IMR-90 (cell line): Measurements from ENCODE around the gene SH3BGRL3. TPM values are rescaled to one million over a fixed set of nuclear protein-coding genes. Genes with fewer than 3 reads are reported as not detected.

Experiments used
- ATAC-seq: fragments of 200-7000 bp; cut with Tn5 transposase; 2 replicates; pipeline ENCODE4 v1.9.1; 2020; ENCODE audit warnings: low read depth, mild to moderate bottlenecking, moderate library complexity
- BruUV-seq: library from RNA; stranded (reverse); fragments of 400-500 nt; replicated peaks from 2 replicates; lab custom pipeline; 2021; lab: Mats Ljungman, UMichigan
- CTCF ChIA-PET: fragments of 300-600 bp; formaldehyde crosslinking; extraction: SDS; loops from one replicate; lab custom pipeline; 2021; ENCODE audit warnings: antibody characterized with exemption; lab: Yijun Ruan, JAX
- POLR2A ChIA-PET: fragments of 300-600 bp; sonication (Branson Sonifier 250); formaldehyde crosslinking; loops from one replicate; lab custom pipeline; 2022; ENCODE audit warnings: antibody characterized with exemption; ENCODE audit not compliant: unreplicated experiment; lab: Charles Lee
- DNase-seq: peaks from one replicate; pipeline ENCODE4 v3.0.0; 2013
- H2AFZ ChIP-seq: replicated peaks from 2 replicates; pipeline ENCODE3; 2013; ENCODE audit warnings: low read length, mild to moderate bottlenecking; ENCODE audit not compliant: poor library complexity
- H2AK5ac ChIP-seq: 2 replicates; pipeline ENCODE4 v1.6.1; 2013; ENCODE audit warnings: low read depth, low read length, inconsistent platforms
- H2AK9ac ChIP-seq: replicated peaks from 2 replicates; pipeline ENCODE3; 2013; ENCODE audit warnings: mild to moderate bottlenecking, low read depth, low read length, moderate library complexity; ENCODE audit not compliant: poor library complexity
- H2BK120ac ChIP-seq: 2 replicates; pipeline ENCODE4 v1.6.1; 2013; ENCODE audit warnings: low read depth, low read length, inconsistent platforms
- H2BK15ac ChIP-seq: 3 replicates; pipeline ENCODE4 v1.6.1; 2013; ENCODE audit warnings: low read depth, low read length, inconsistent platforms
- H2BK20ac ChIP-seq: 2 replicates; pipeline ENCODE4 v1.6.1; 2013; ENCODE audit warnings: low read depth, mild to moderate bottlenecking, inconsistent platforms, low read length, moderate library complexity
- H2BK5ac ChIP-seq: 2 replicates; pipeline ENCODE4 v1.6.1; 2013; ENCODE audit warnings: mild to moderate bottlenecking, low read depth, low read length, inconsistent platforms; ENCODE audit not compliant: poor library complexity, severe bottlenecking
- H3K14ac ChIP-seq: replicated peaks from 2 replicates; pipeline ENCODE4 v1.6.1; 2013; ENCODE audit warnings: low read depth, low read length, inconsistent platforms
- H3K18ac ChIP-seq: 2 replicates; pipeline ENCODE4 v1.6.1; 2013; ENCODE audit warnings: low read depth, low read length, control low read depth
- H3K23ac ChIP-seq: 2 replicates; pipeline ENCODE4 v1.6.1; 2013; ENCODE audit warnings: low read depth, low read length, inconsistent platforms
- H3K27ac ChIP-seq: 2 replicates; pipeline ENCODE4 v1.5.1; 2013; ENCODE audit warnings: mild to moderate bottlenecking, control low read depth, low read length; ENCODE audit not compliant: insufficient read depth
- H3K27me3 ChIP-seq: 2 replicates; pipeline ENCODE4 v1.6.1; 2013; ENCODE audit warnings: low read length; ENCODE audit not compliant: control insufficient read depth, insufficient read depth
- H3K36me3 ChIP-seq: 2 replicates; pipeline ENCODE4 v1.6.1; 2013; ENCODE audit warnings: low read length, mixed read lengths; ENCODE audit not compliant: control insufficient read depth, insufficient read depth
- H3K4ac ChIP-seq: 2 replicates; pipeline ENCODE4 v1.6.1; 2013; ENCODE audit warnings: low read depth, low read length, inconsistent platforms
- H3K4me1 ChIP-seq: 2 replicates; pipeline ENCODE4 v1.6.1; 2013; ENCODE audit warnings: low read length, mixed read lengths; ENCODE audit not compliant: control insufficient read depth, insufficient read depth
- H3K4me2 ChIP-seq: 2 replicates; pipeline ENCODE4 v1.6.1; 2013; ENCODE audit warnings: low read depth, mild to moderate bottlenecking, control low read depth, low read length, moderate library complexity
- H3K4me3 ChIP-seq: 2 replicates; pipeline ENCODE4 v1.5.1; 2013; ENCODE audit warnings: low read depth, mild to moderate bottlenecking, control low read depth, low read length, moderate library complexity; ENCODE audit not compliant: insufficient read depth
- H3K56ac ChIP-seq: 2 replicates; pipeline ENCODE4 v1.6.1; 2013; ENCODE audit warnings: low read length, inconsistent platforms; ENCODE audit not compliant: insufficient read depth; ENCODE audit errors: extremely low read depth
- H3K79me1 ChIP-seq, 2 experiments: 2 replicates each; pipeline ENCODE4 v1.6.1; 2013; ENCODE audit warnings: low read length in 2 of 2, inconsistent platforms in 1 of 2, low read depth in 1 of 2
- H3K9ac ChIP-seq: 2 replicates; pipeline ENCODE4 v1.6.1; 2013; ENCODE audit warnings: low read depth, low read length, control low read depth
- H3K9me1 ChIP-seq: 2 replicates; pipeline ENCODE4 v1.6.1; 2013; ENCODE audit warnings: low read length, inconsistent platforms; ENCODE audit not compliant: insufficient read depth
- H3K9me3 ChIP-seq: 2 replicates; pipeline ENCODE4 v1.6.1; 2013; ENCODE audit warnings: low read length; ENCODE audit not compliant: control insufficient read depth, insufficient read depth
- H4K20me1 ChIP-seq: 2 replicates; pipeline ENCODE4 v1.6.1; 2013; ENCODE audit warnings: low read length, inconsistent platforms; ENCODE audit not compliant: insufficient read depth
- H4K5ac ChIP-seq: 2 replicates; pipeline ENCODE4 v1.6.1; 2013; ENCODE audit warnings: mild to moderate bottlenecking, low read depth, low read length, control low read depth
- H4K8ac ChIP-seq, 2 experiments: 2 replicates each; pipeline ENCODE4 v1.6.1; 2013; ENCODE audit warnings: low read depth in 2 of 2, low read length in 2 of 2, control low read depth in 1 of 2, inconsistent platforms in 1 of 2
- H4K91ac ChIP-seq: 2 replicates; pipeline ENCODE4 v1.6.1; 2013; ENCODE audit warnings: low read depth, low read length, inconsistent platforms; ENCODE audit not compliant: insufficient read depth
- BHLHE40 ChIP-seq: fragments of 150-350 bp; IDR thresholded peaks from 2 replicates; pipeline ENCODE4 v1.6.1; 2016; ENCODE audit warnings: mild to moderate bottlenecking, low read depth, low read length
- CEBPB ChIP-seq: IDR thresholded peaks from 2 replicates; pipeline ENCODE4 v1.6.1; 2012; ENCODE audit warnings: low read depth, low read length, improper control_type of control experiment
- CHD1 ChIP-seq: IDR thresholded peaks from 2 replicates; pipeline ENCODE4 v1.6.1; 2012; ENCODE audit warnings: low read depth, low read length, improper control_type of control experiment
- FOS ChIP-seq: fragments of 150-350 bp; IDR thresholded peaks from 2 replicates; pipeline ENCODE4 v1.6.1; 2016; ENCODE audit warnings: low read depth, low read length
- MAZ ChIP-seq: IDR thresholded peaks from 2 replicates; pipeline ENCODE4 v1.6.1; 2012; ENCODE audit warnings: low read depth, mild to moderate bottlenecking, low read length, improper control_type of control experiment, moderate library complexity, borderline replicate concordance
- MXI1 ChIP-seq: IDR thresholded peaks from 2 replicates; pipeline ENCODE4 v1.6.1; 2012; ENCODE audit warnings: low read depth, mild to moderate bottlenecking, low read length, moderate library complexity, borderline replicate concordance
- NFE2L2 ChIP-seq: fragments of 150-350 bp; IDR thresholded peaks from 2 replicates; pipeline ENCODE4 v1.6.1; 2016; ENCODE audit warnings: low read depth, mild to moderate bottlenecking, low read length
- POLR2A ChIP-seq: IDR thresholded peaks from 2 replicates; pipeline ENCODE4 v1.6.1; 2012; ENCODE audit warnings: mild to moderate bottlenecking, low read depth, low read length
- RAD21 ChIP-seq: IDR thresholded peaks from 2 replicates; pipeline ENCODE4 v1.6.1; 2012; ENCODE audit warnings: low read length, improper control_type of control experiment
- RCOR1 ChIP-seq: IDR thresholded peaks from 2 replicates; pipeline ENCODE4 v1.6.1; 2012; ENCODE audit warnings: mild to moderate bottlenecking, low read length, improper control_type of control experiment; ENCODE audit not compliant: insufficient replicate concordance
- RFX5 ChIP-seq: IDR thresholded peaks from 2 replicates; pipeline ENCODE4 v1.8.0; 2012; ENCODE audit warnings: low read depth, mild to moderate bottlenecking, low read length, moderate library complexity
- SMC3 ChIP-seq: fragments of 150-350 bp; IDR thresholded peaks from 2 replicates; pipeline ENCODE4 v1.6.1; 2016; ENCODE audit warnings: low read depth, mild to moderate bottlenecking, antibody characterized with exemption, low read length, moderate library complexity
- WGBS, 2 experiments: methylation state at CpG; one replicate each; pipeline versions ENCODE4 v1.1.5 to v1.1.7; 2013; ENCODE audit warnings: missing lambda C conversion rate in 2 of 2; ENCODE audit not compliant: insufficient read length in 1 of 2; ENCODE audit errors: extremely low coverage in 2 of 2; 5-methylcytosine and 5-hydroxymethylcytosine counted together
- dilution Hi-C: fragments of 300-500 bp; cut with HindIII; formaldehyde crosslinking; loops from one replicate; pipeline ENCODE4 v1.14.3; 2018; ENCODE audit warnings: low sequenced_read_pairs; ENCODE audit not compliant: unreplicated experiment
- in situ Hi-C: fragments of 300-500 bp; cut with MboI; formaldehyde crosslinking; loops from 3 replicates; pipeline ENCODE4 v1.14.3; 2019; ENCODE audit warnings: low sequenced_read_pairs, inconsistent platforms, mixed read lengths
- intact Hi-C: fragments of 100-400 bp; cut with micrococcal nuclease; formaldehyde crosslinking; loops from 2 replicates; pipeline ENCODE4 v1.10.0; 2022
- polyA plus RNA-seq, 3 experiments: library from polyadenylated mRNA; depleted of rRNA; stranded (reverse); fragments of >200 nt; gene quantifications; 2 replicates each; pipeline ENCODE4 v1.2.3, GENCODE V29; 2012; ENCODE audit warnings: low replicate concordance in 1 of 3
- total RNA-seq: library from RNA; depleted of rRNA; stranded (reverse); fragments of >200 nt; gene quantifications from 2 replicates; pipeline ENCODE4 v1.2.3, GENCODE V29; 2012
- TF ChIP-seq, protein P1 (sequence below): conservative IDR thresholded peaks from 2 replicates; pipeline ENCODE4 v1.5.1; 2012; ENCODE audit warnings: mild to moderate bottlenecking, low read depth, low read length, improper control_type of control experiment
- TF ChIP-seq, protein P2 (sequence below): fragments of 150-350 bp; IDR thresholded peaks from 2 replicates; pipeline ENCODE4 v1.6.1; 2016; ENCODE audit warnings: low read depth, mild to moderate bottlenecking, low read length, moderate library complexity, borderline replicate concordance
- TF ChIP-seq, protein P3 (sequence below): fragments of 150-350 bp; IDR thresholded peaks from 2 replicates; pipeline ENCODE4 v1.6.1; 2017; ENCODE audit warnings: mild to moderate bottlenecking, antibody characterized with exemption, low read length, low read depth

Gene SH3BGRL3
- total and polyA plus RNA-seq, 2 of the 4 experiments (the other 2 are of a cell fraction): 35.0 to 483 TPM

DNA sequence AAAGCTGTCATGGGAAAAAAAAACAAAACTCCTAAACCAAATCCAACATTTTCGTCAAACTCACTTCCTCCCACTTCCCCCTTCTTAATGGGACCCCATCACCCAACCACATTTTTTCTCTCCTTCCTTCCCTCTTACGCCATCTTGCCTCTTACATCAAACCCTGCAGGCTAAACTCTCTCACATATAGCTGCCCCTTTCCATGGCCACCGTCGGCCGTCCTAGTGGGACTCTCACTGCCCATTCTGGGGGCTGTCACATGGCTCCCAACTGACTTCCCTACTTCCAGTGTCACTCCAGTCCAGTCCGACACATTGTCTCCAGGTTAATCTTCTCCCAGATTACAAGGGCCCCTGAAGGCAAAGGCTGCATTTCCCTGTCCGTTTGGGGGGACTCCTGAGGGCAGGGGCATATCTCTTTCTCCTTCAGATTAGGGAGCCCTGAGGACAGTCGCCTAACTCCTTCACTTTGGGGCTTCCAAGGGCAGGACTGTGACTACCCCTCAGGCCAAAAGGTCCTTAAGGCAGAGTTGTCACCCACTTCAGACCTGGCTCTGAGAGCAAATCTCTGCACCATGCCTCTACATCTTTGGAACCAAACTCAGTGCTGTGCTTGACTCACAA is 25.9 kb downstream of the SH3BGRL3 start:
- H3K23ac ChIP-seq: peak overlapping the region; percentile 48; the same call in 1 of the 2 replicates
- H3K27ac ChIP-seq: no peak overlapping the region; the same call in 1 of the 2 replicates
- no peaks in the 10 kb centered on the region for H4K20me1 ChIP-seq
- H3K4ac ChIP-seq: peak overlapping the region; percentile 79
- H2AFZ ChIP-seq: peak overlapping the region; percentile 99
- peak overlapping the region; percentile 67; the same call in 1 of the 2 replicates for H2BK120ac ChIP-seq
- H3K4me2 ChIP-seq: peak overlapping the region; percentile 88
- no peaks in the 10 kb centered on the region for H3K9me3 ChIP-seq
- ChIA-PET CTCF (interaction anchor here (1.0 kb wide), 1 partner anchor 136 kb away, joined by 3 read pairs; the partner anchor contains the start of gene ZNF593), POLR2A (no interaction called here)
- BruUV-seq: no TSS peak
- intact Hi-C loops (no loop called here), dilution Hi-C loops (no loop called here), in situ Hi-C loops (no loop called here)
- ATAC-seq (no peak; the same call in 1 of the 2 replicates), DNase-seq (no peak)
- peaks cover 14% of the 10 kb centered on the region for H3K4me1 ChIP-seq
- H2BK20ac ChIP-seq: no peak overlapping the region
- peak overlapping the region; percentile 87 for H2AK9ac ChIP-seq
- peak overlapping the region; percentile 31; the same call in 1 of the 2 replicates for H2AK5ac ChIP-seq
- H3K79me1 ChIP-seq: peaks cover 12 to 42% of the 10 kb centered on the region in 2 experiments; a peak in 3 of 4 replicates
- peak overlapping the region; percentile 90 for H3K4me3 ChIP-seq
- H3K27me3 ChIP-seq: no peaks in the 10 kb centered on the region
- H3K56ac ChIP-seq: no peak overlapping the region
- H4K5ac ChIP-seq: peak overlapping the region; percentile 73
- peak overlapping the region; percentile 88 for H3K14ac ChIP-seq
- H3K9me1 ChIP-seq: peaks cover 20% of the 10 kb centered on the region
- peak overlapping the region; percentile 78 for H3K9ac ChIP-seq
- H3K18ac ChIP-seq: no peak overlapping the region
- H2BK15ac ChIP-seq: no peak overlapping the region
- H3K36me3 ChIP-seq: no peaks in the 10 kb centered on the region
- H4K91ac ChIP-seq: peak overlapping the region; percentile 60; the same call in 1 of the 2 replicates
- H4K8ac ChIP-seq: peak overlapping the region; percentile 74 to 79
- WGBS, 2 experiments: 34 to 100% methylated on average over 1 to 6 of the region's 8 CpGs
- H2BK5ac ChIP-seq: no peak overlapping the region
- TF ChIP-seq SMC3 (no peak), RCOR1 (no peak), NFE2L2 (no peak), MAZ (no peak), POLR2A (no peak), BHLHE40 (no peak), CEBPB (no peak), RAD21 (no peak), CHD1 (no peak), MXI1 (no peak), RFX5 (no peak), FOS (no peak)
- TF ChIP-seq, protein P1, sequence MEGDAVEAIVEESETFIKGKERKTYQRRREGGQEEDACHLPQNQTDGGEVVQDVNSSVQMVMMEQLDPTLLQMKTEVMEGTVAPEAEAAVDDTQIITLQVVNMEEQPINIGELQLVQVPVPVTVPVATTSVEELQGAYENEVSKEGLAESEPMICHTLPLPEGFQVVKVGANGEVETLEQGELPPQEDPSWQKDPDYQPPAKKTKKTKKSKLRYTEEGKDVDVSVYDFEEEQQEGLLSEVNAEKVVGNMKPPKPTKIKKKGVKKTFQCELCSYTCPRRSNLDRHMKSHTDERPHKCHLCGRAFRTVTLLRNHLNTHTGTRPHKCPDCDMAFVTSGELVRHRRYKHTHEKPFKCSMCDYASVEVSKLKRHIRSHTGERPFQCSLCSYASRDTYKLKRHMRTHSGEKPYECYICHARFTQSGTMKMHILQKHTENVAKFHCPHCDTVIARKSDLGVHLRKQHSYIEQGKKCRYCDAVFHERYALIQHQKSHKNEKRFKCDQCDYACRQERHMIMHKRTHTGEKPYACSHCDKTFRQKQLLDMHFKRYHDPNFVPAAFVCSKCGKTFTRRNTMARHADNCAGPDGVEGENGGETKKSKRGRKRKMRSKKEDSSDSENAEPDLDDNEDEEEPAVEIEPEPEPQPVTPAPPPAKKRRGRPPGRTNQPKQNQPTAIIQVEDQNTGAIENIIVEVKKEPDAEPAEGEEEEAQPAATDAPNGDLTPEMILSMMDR: no peak
- TF ChIP-seq, protein P2, sequence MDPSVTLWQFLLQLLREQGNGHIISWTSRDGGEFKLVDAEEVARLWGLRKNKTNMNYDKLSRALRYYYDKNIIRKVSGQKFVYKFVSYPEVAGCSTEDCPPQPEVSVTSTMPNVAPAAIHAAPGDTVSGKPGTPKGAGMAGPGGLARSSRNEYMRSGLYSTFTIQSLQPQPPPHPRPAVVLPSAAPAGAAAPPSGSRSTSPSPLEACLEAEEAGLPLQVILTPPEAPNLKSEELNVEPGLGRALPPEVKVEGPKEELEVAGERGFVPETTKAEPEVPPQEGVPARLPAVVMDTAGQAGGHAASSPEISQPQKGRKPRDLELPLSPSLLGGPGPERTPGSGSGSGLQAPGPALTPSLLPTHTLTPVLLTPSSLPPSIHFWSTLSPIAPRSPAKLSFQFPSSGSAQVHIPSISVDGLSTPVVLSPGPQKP: no peak
- TF ChIP-seq, protein P3, sequence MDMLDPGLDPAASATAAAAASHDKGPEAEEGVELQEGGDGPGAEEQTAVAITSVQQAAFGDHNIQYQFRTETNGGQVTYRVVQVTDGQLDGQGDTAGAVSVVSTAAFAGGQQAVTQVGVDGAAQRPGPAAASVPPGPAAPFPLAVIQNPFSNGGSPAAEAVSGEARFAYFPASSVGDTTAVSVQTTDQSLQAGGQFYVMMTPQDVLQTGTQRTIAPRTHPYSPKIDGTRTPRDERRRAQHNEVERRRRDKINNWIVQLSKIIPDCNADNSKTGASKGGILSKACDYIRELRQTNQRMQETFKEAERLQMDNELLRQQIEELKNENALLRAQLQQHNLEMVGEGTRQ: no peak
